T-helper 17 cell (primary cell): ENCODE results near the gene FIS1. TPM values are rescaled to one million over a fixed set of nuclear protein-coding genes. Genes with fewer than 3 reads are reported as not detected.
"Not testable (repeated sequence)": the region's sequence is repeated elsewhere in the genome, so short reads cannot be mapped to it uniquely, and the experiment has no call there.

Source experiments
- ATAC-seq: fragments of 150-1000 bp; cut with Tn5 transposase; 2 replicates; pipeline ENCODE4 v1.10.0; 2021; ENCODE audit warnings: mild to moderate bottlenecking, moderate library complexity
- DNase-seq, 3 donors: peaks; one replicate each; pipeline versions ENCODE4 v3.0.0 to v3.0.0-alpha.2; 2020 to 2021
- H3K9me3 ChIP-seq: one replicate; pipeline ENCODE4 v1.7.0; 2013; ENCODE audit warnings: low read length, mild to moderate bottlenecking; ENCODE audit not compliant: control insufficient read depth, poor library complexity, severe bottlenecking
- H3K27ac Mint-ChIP-seq: one replicate; pipeline ENCODE4 v1.8.0; 2022; ENCODE audit warnings: mild to moderate bottlenecking, moderate library complexity, mixed read lengths
- H3K27me3 Mint-ChIP-seq: one replicate; pipeline ENCODE4 v1.8.0; 2022; ENCODE audit warnings: mixed read lengths
- H3K36me3 Mint-ChIP-seq: one replicate; pipeline ENCODE4 v1.8.0; 2022; ENCODE audit warnings: low read depth, mixed read lengths
- H3K4me1 Mint-ChIP-seq: one replicate; pipeline ENCODE4 v1.8.0; 2022; ENCODE audit warnings: mild to moderate bottlenecking, mixed read lengths
- H3K4me3 Mint-ChIP-seq: one replicate; pipeline ENCODE4 v1.8.0; 2022; ENCODE audit warnings: mild to moderate bottlenecking, moderate library complexity, mixed read lengths
- total RNA-seq, 4 donors: library from RNA in 2 of 4; stranded (reverse) in 2 of 4; gene quantifications; one replicate each; pipeline ENCODE4 v1.2.3 and lab custom pipeline; 2022 to 2026

Gene FIS1
- total RNA-seq, 2 donors from 2014 or later, result 80.5 to 90.7 TPM

- Mint-ChIP-seq H3K4me3 (no peak overlapping the region), H3K27me3 (peaks cover 24% of the 10 kb centered on the region), H3K27ac (no peak overlapping the region), H3K4me1 (peaks cover 5% of the 10 kb centered on the region), H3K36me3 (no peaks in the 10 kb centered on the region)
- no peak for DNase-seq
- H3K9me3 ChIP-seq, result no peaks in the 10 kb centered on the region
- no peak for ATAC-seq
Observed at GRCh38 chr7:101278461-101279292, 33.8 kb upstream of the FIS1 start.

GRCh38 chr7:101277155-101277554 lies 32.3 kb upstream of the FIS1 start:
- Mint-ChIP-seq H3K27me3 (peaks cover 35% of the 10 kb centered on the region), H3K36me3 (peaks cover 3% of the 10 kb centered on the region), H3K4me3 (no peak overlapping the region), H3K4me1 (no peaks in the 10 kb centered on the region), H3K27ac (no peak overlapping the region)
- ATAC-seq (no peak), DNase-seq (no peak)
- no peaks in the 10 kb centered on the region for H3K9me3 ChIP-seq

GRCh38 chr7:101273206-101273605 lies 28.3 kb upstream of the FIS1 start:
- ATAC-seq, result no peak
- Mint-ChIP-seq H3K4me3 (no peak overlapping the region), H3K27ac (no peak overlapping the region), H3K36me3 (peaks cover 3% of the 10 kb centered on the region), H3K4me1 (no peaks in the 10 kb centered on the region), H3K27me3 (peaks cover 42% of the 10 kb centered on the region)
- H3K9me3 ChIP-seq, result no peaks in the 10 kb centered on the region
- DNase-seq, result no peak

- H3K36me3 Mint-ChIP-seq, result peaks cover 3% of the 10 kb centered on the region
- no peak overlapping the region for H3K4me3 Mint-ChIP-seq
- ATAC-seq (no peak), DNase-seq (no peak)
- H3K4me1 Mint-ChIP-seq, result no peaks in the 10 kb centered on the region
- no peak overlapping the region for H3K27ac Mint-ChIP-seq
- peaks cover 29% of the 10 kb centered on the region for H3K27me3 Mint-ChIP-seq
- no peaks in the 10 kb centered on the region for H3K9me3 ChIP-seq
Observed at GRCh38 chr7:101271021-101271420, 26.1 kb upstream of the FIS1 start.

GRCh38 chr7:101269664-101270063 lies 24.8 kb upstream of the FIS1 start:
- H3K4me1 Mint-ChIP-seq, result no peaks in the 10 kb centered on the region
- H3K4me3 Mint-ChIP-seq, result no peak overlapping the region
- peaks cover 34% of the 10 kb centered on the region for H3K27me3 Mint-ChIP-seq
- ATAC-seq (no peak), DNase-seq (no peak)
- peaks cover 3% of the 10 kb centered on the region for H3K36me3 Mint-ChIP-seq
- no peak overlapping the region for H3K27ac Mint-ChIP-seq
- no peaks in the 10 kb centered on the region for H3K9me3 ChIP-seq

GRCh38 chr7:101265622-101266516 lies 21.0 kb upstream of the FIS1 start:
- DNase-seq (no peak), ATAC-seq (no peak)
- no peaks in the 10 kb centered on the region for H3K4me1 Mint-ChIP-seq
- H3K9me3 ChIP-seq, result no peaks in the 10 kb centered on the region
- H3K27me3 Mint-ChIP-seq, result peaks cover 25% of the 10 kb centered on the region
- no peaks in the 10 kb centered on the region for H3K36me3 Mint-ChIP-seq
- no peak overlapping the region for H3K4me3 Mint-ChIP-seq
- no peak overlapping the region for H3K27ac Mint-ChIP-seq

GRCh38 chr7:101264102-101264706 lies 19.3 kb upstream of the FIS1 start:
- not testable (repeated sequence) for DNase-seq, H3K9me3 ChIP-seq, H3K36me3 Mint-ChIP-seq, ATAC-seq, H3K4me1 Mint-ChIP-seq, H3K4me3 Mint-ChIP-seq, H3K27ac Mint-ChIP-seq
- peaks cover 18% of the 10 kb centered on the region for H3K27me3 Mint-ChIP-seq

GRCh38 chr7:101258243-101258731 lies 13.4 kb upstream of the FIS1 start:
- DNase-seq (no peak), ATAC-seq (no peak)
- Mint-ChIP-seq H3K27ac (no peak overlapping the region), H3K27me3 (peaks cover 16% of the 10 kb centered on the region), H3K4me1 (peaks cover 3% of the 10 kb centered on the region), H3K36me3 (no peaks in the 10 kb centered on the region), H3K4me3 (no peak overlapping the region)
- no peaks in the 10 kb centered on the region for H3K9me3 ChIP-seq

- ATAC-seq, result no peak
Observed at GRCh38 chr7:101255796-101256195, 10.9 kb upstream of the FIS1 start.

GRCh38 chr7:101253199-101253598 lies 8.3 kb upstream of the FIS1 start:
- not testable (repeated sequence) for H3K27ac Mint-ChIP-seq, DNase-seq, H3K27me3 Mint-ChIP-seq, H3K9me3 ChIP-seq, ATAC-seq, H3K36me3 Mint-ChIP-seq
- Mint-ChIP-seq H3K4me1 (peaks cover 22% of the 10 kb centered on the region), H3K4me3 (peak overlapping the region; percentile 25)

More at GRCh38 chr7:101255796-101256195, 10.9 kb upstream of the FIS1 start:
- H3K27me3 Mint-ChIP-seq, result peaks cover 8% of the 10 kb centered on the region
- H3K36me3 Mint-ChIP-seq, result peaks cover 5% of the 10 kb centered on the region
- no peak for DNase-seq
- H3K4me1 Mint-ChIP-seq, result peaks cover 14% of the 10 kb centered on the region
- H3K9me3 ChIP-seq, result no peaks in the 10 kb centered on the region
- no peak overlapping the region for H3K4me3 Mint-ChIP-seq
- H3K27ac Mint-ChIP-seq, result peak overlapping the region; percentile 3

- Mint-ChIP-seq H3K27me3 (peaks cover 8% of the 10 kb centered on the region), H3K36me3 (peaks cover 5% of the 10 kb centered on the region), H3K27ac (peak overlapping the region; percentile 99), H3K4me3 (peak overlapping the region; percentile 99), H3K4me1 (peaks cover 25% of the 10 kb centered on the region)
- ATAC-seq, result peak; percentile 99
- no peaks in the 10 kb centered on the region for H3K9me3 ChIP-seq
- DNase-seq, result peak; percentile 96 to 99 (median 96)
Observed at GRCh38 chr7:101251871-101252659, 7.2 kb upstream of the FIS1 start.

GRCh38 chr7:101250324-101250723 lies 5.4 kb upstream of the FIS1 start:
- Mint-ChIP-seq H3K27me3 (peaks cover 8% of the 10 kb centered on the region), H3K4me1 (peaks cover 25% of the 10 kb centered on the region), H3K4me3 (peak overlapping the region; percentile 99), H3K36me3 (peaks cover 5% of the 10 kb centered on the region), H3K27ac (no peak overlapping the region)
- DNase-seq (no peak), ATAC-seq (no peak)
- H3K9me3 ChIP-seq, result no peaks in the 10 kb centered on the region
